Choroid plexus epithelial cell (primary cell): ENCODE results near the gene DTYMK.

Experiments used
- DNase-seq: peaks from one replicate; pipeline ENCODE4 v3.0.0-alpha.2; 2010; ENCODE audit warnings: low read depth
- H3K4me3 ChIP-seq: 2 replicates; pipeline ENCODE4 v1.5.1; 2011; ENCODE audit warnings: low read depth, mild to moderate bottlenecking, control low read depth, low read length, moderate library complexity
- CTCF ChIP-seq: conservative IDR thresholded peaks from 2 replicates; pipeline ENCODE4 v1.5.1; 2011; ENCODE audit warnings: low read depth, mild to moderate bottlenecking, control low read depth, inconsistent platforms, low read length, moderate library complexity

DTYMK gene

GRCh38 chr2:241673189-241673663, 13.4 kb downstream of the DTYMK start:
- H3K4me3 ChIP-seq, result no peak overlapping the region
- no peak for TF ChIP-seq CTCF
- no peak for DNase-seq

- DNase-seq, result no peak
- no peak for TF ChIP-seq CTCF
Observed at GRCh38 chr2:241672243-241673188, 14.1 kb downstream of the DTYMK start.

GRCh38 chr2:241671457-241672240, 15.0 kb downstream of the DTYMK start:
- H3K4me3 ChIP-seq, result no peak overlapping the region
- TF ChIP-seq CTCF, result no peak
- DNase-seq, result no peak

More at GRCh38 chr2:241672243-241673188, 14.1 kb downstream of the DTYMK start:
- no peak overlapping the region for H3K4me3 ChIP-seq

- no peak for TF ChIP-seq CTCF
- no peak overlapping the region for H3K4me3 ChIP-seq
- DNase-seq, result no peak
Observed at GRCh38 chr2:241670333-241671110, 16.1 kb downstream of the DTYMK start.

- DNase-seq, result no peak
- H3K4me3 ChIP-seq, result no peak overlapping the region
- TF ChIP-seq CTCF, result no peak
Observed at GRCh38 chr2:241668839-241669238, 17.8 kb downstream of the DTYMK start.

GRCh38 chr2:241668354-241668753, 18.3 kb downstream of the DTYMK start:
- no peak overlapping the region for H3K4me3 ChIP-seq
- no peak for TF ChIP-seq CTCF
- DNase-seq, result no peak
